Fibroblast of villous mesenchyme (primary cell): ENCODE results near the gene NRG3. TPM values are rescaled to one million over a fixed set of nuclear protein-coding genes. Genes with fewer than 3 reads are reported as not detected.

ENCODE experiments used
- DNase-seq: peaks from one replicate; pipeline ENCODE4 v3.0.0-alpha.2; 2010; ENCODE audit warnings: low read depth
- H3K4me3 ChIP-seq: 2 replicates; pipeline ENCODE4 v1.5.1; 2011; ENCODE audit warnings: low read depth, mild to moderate bottlenecking, low read length
- small RNA-seq: library from RNA; depleted of rRNA; stranded (forward); fragments of <200 nt; gene quantifications from one replicate; pipeline ENCODE3, GENCODE V24; 2012
- total RNA-seq: library from RNA; depleted of rRNA; stranded (reverse); fragments of >200 nt; gene quantifications from 2 replicates; pipeline ENCODE4 v1.2.3, GENCODE V29; 2012
- TF ChIP-seq, protein P1 (sequence below): IDR thresholded peaks from 2 replicates; pipeline ENCODE4 v1.5.1; 2012; ENCODE audit warnings: low read depth, mild to moderate bottlenecking, low read length; ENCODE audit not compliant: insufficient read depth

Gene NRG3
- total RNA-seq, 1 donor, result not detected

DNA sequence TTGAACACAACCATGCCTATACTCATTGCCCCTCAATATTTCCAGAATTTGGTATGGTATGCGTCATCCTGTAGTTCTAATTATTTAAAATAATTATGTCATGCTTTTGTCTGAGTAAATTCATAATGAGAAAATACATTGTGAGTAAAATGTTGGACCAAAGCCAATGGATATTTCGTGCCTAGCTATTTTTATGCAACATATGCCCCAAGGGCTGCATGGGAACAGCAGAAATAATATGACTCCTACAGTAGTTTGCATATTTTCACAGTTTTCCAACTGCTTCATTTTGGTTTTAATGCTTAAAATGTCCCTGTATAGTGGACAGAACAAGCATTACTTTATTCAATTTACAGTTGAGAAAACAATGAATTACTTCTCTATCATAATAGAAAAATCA is 1148.7 kb downstream of the NRG3 start:
- TF ChIP-seq, protein P1, sequence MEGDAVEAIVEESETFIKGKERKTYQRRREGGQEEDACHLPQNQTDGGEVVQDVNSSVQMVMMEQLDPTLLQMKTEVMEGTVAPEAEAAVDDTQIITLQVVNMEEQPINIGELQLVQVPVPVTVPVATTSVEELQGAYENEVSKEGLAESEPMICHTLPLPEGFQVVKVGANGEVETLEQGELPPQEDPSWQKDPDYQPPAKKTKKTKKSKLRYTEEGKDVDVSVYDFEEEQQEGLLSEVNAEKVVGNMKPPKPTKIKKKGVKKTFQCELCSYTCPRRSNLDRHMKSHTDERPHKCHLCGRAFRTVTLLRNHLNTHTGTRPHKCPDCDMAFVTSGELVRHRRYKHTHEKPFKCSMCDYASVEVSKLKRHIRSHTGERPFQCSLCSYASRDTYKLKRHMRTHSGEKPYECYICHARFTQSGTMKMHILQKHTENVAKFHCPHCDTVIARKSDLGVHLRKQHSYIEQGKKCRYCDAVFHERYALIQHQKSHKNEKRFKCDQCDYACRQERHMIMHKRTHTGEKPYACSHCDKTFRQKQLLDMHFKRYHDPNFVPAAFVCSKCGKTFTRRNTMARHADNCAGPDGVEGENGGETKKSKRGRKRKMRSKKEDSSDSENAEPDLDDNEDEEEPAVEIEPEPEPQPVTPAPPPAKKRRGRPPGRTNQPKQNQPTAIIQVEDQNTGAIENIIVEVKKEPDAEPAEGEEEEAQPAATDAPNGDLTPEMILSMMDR, result no peak
- no peak overlapping the region for H3K4me3 ChIP-seq
- DNase-seq, result no peak

Small RNA genes within 50 kb of the gene (small RNA-seq; reads per million reads assigned to genes)
- gene RNU6-441P, result not detected
